HL-60/S4 (cell line): ENCODE data around the gene ST6GAL2.

Experiments
- in situ Hi-C: fragments of 300-500 bp; cut with MboI; formaldehyde crosslinking; loops from 2 replicates; pipeline ENCODE4 v1.14.3; 2022; ENCODE audit warnings: low sequenced_read_pairs

Gene ST6GAL2

GRCh38 chr2:106885971-106886915 is at the start of gene ST6GAL2:
Gene ST6GAL2 (minus strand): TSS chr2:106886167. CDS start chr2:106843977, 42,190 bp downstream.
- in situ Hi-C loops = no loop called here

GRCh38 chr2:106932644-106933043 is 46.7 kb upstream of the ST6GAL2 start:
- in situ Hi-C loops = no loop called here

DNA sequence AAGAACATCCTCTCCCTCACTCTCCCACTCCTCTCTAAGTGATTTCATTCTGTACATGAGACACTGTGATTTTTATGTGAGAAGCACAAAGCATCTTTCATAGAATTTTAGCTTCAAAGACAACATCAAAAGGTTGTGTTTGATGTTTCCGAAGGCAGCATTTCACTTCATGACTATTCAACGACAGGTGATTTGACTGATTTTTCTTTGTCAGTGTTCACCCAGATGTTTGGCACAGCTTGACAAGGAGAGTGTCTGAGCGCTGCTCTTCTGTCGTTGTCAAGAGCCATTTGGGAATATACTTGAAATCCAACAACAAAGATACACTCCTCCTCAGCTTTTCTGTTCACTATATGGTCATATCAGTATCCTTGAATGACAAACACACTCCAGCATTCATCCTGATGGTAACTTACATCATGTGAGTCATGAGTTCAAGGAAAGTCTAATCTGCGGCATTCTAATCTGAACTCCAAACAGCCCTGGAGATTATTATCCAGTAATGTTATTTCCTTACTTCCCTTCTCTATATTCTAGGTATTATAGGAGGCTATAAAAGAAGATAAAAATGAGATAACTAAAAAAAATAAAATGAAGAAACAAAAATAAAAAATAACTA is 45.9 kb upstream of the ST6GAL2 start:
- in situ Hi-C loops = no loop called here

GRCh38 chr2:106921451-106921850 is 35.5 kb upstream of the ST6GAL2 start:
- in situ Hi-C loops = no loop called here

DNA sequence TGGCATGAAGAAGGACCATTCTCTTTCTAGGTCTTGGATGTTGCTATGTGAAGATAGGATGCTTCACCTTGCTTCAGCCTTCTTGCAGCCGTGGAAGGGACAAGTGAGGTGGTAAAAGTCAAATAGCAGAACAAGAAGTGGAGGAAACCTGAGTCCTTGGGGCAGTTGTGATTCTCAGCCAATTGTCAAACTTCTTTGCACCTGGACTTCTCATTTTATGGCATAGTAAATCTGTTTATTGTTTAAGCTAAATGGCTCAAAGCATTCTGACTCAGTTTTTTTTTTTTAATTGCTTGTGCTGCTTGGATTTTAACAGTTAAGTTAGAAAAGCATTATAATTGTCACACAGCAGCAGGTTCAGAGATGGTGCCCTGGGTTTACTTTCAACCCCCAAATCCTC is 33.0 kb upstream of the ST6GAL2 start:
- in situ Hi-C loops = no loop called here

GRCh38 chr2:106904242-106904641 is 18.3 kb upstream of the ST6GAL2 start:
- in situ Hi-C loops = no loop called here

DNA sequence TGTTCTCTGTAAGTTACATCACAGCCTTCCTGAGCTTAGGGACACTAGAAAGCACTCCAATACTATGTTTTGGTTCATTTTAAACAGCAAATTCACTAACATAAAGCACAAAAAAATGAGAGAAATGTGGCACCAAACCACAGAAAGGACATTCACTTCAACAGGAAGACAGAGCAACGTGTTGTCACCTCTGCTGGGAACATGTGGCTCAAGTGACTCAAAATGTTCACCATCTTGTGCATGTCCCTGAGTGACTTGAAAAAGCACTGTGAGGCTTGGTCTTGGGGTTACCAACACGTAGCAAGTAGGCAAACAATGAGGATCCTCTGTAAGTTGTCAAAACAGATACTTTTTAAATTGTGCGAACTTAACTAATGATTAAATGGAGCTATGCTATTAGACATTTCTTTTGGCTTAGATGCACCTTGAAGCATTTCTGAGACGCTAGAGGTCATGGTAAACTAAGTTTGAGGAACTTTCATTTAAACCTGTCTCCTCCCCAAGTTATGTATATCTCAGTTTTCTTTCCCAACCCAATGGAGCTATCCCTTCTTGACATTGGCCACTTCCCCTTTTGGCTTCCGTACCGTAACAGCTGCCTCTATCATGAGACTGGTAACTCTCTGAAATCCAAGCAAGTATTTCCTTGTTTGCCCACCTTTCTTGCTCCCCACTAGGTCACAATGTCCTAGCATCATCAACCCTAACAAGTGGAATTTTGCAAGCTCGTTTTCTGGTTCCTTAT is 14.0 kb upstream of the ST6GAL2 start:
- in situ Hi-C loops = no loop called here

GRCh38 chr2:106894545-106894944 is 8.6 kb upstream of the ST6GAL2 start:
- in situ Hi-C loops = no loop called here

DNA sequence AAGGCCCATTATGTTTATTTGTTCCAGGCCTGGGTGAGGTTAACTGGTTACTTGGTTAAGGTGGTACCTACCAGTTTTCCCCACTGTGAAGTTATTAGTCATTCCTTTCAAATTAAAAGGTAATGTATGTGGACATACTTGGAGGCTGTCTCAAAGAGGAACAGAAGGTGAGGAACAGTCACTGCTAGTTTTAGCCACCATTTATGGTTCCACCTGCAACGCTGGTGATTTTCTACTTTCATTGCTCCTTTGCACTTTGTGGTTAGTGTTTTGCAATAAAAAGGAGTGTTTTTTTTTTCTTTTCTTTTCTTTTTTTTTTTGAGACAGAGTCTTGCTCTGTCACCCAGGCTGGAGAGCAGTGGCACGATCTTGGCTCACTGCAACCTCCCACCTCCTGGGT is 6.1 kb upstream of the ST6GAL2 start:
- in situ Hi-C loops = no loop called here

GRCh38 chr2:106890606-106891005 is 4.6 kb upstream of the ST6GAL2 start:
- in situ Hi-C loops = no loop called here

DNA sequence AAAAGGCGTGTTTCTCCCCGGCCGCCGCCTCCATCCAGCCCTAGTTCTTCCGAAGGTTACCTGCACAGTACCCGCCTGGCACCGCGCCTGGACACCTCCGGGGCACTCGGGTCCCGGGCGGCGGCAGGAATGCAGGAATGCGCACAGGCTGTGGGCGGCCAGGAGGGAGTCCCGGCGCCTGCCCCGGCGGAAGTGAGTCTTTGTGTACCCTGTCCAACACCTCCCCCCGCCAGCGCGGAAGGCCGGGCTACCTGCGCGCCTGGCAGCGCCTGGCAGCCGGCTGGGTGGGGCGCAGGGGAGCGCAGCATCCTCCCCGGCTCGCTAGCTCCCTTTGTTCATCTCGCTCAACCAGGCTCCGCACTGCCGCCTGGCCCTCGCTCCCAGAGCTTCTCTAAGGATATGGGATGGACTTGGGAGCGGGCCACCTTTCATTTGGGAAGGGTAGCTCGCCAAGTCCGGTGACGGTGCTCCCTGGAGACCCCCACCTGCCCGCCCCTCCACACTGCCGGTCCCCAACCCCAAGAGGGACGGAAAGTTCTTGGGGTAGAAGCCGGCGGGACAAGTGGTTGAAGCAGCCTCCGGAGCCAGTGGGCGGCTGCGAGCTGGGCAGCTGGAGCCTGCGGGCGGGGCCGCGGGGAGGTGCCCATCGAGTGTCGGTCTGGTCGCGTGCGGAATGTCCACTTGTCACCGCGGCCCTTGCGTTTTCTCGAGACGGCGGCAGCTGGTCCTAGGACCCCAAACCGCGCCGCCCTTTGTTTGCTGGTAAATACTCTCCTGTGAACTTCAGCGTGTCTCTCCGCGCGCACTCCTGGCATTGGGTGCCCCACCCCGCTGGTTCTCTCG is 1.2 kb upstream of the ST6GAL2 start:
- in situ Hi-C loops = no loop called here

- in situ Hi-C loops = no loop called here
Observed at GRCh38 chr2:106885329-106885728, 638 bp downstream of the ST6GAL2 start.

- in situ Hi-C loops = no loop called here
Observed at GRCh38 chr2:106882673-106883072, 3.3 kb downstream of the ST6GAL2 start.

DNA sequence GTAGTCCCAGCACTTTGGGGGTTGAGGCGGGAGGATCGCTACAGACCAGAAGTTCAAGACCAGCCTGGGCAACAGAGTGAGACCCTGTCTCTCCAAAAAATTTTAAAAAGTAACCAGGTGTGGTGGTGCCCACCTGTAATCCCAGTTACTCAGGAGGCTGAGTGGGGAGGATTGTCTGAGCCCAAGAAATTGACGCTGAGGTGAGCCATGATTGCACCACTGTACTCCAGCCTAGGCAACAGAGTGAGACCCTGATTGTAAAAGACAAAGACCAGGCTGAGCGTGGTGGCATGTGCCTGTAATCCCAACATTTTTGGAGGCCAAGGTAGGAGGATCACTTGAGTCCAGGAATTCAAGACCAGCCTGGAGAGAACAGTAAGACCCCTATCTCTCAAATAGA is 7.8 kb downstream of the ST6GAL2 start:
- in situ Hi-C loops = no loop called here

- in situ Hi-C loops = no loop called here
Observed at GRCh38 chr2:106876699-106877098, 9.3 kb downstream of the ST6GAL2 start.

GRCh38 chr2:106869512-106870275 is 16.3 kb downstream of the ST6GAL2 start:
- in situ Hi-C loops = no loop called here

DNA sequence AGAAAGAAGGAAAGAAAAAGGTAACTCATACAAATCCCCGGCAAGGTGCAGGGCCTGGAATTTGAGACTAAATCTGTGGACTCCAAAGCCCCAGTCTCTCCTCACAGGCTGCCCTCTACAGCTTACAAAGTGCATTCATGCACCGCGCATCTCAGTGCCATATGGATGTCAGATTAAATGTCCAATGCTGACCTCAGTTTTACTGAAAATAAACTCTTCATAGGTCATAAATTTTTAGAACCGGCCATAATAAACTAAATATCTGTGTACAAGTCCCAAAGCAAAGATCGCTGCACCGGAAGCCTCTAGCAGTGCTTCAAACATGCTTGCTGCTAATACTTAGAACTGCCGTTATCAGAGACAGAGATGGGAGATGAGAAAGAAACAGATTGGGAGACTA is 17.7 kb downstream of the ST6GAL2 start:
- in situ Hi-C loops = no loop called here

DNA sequence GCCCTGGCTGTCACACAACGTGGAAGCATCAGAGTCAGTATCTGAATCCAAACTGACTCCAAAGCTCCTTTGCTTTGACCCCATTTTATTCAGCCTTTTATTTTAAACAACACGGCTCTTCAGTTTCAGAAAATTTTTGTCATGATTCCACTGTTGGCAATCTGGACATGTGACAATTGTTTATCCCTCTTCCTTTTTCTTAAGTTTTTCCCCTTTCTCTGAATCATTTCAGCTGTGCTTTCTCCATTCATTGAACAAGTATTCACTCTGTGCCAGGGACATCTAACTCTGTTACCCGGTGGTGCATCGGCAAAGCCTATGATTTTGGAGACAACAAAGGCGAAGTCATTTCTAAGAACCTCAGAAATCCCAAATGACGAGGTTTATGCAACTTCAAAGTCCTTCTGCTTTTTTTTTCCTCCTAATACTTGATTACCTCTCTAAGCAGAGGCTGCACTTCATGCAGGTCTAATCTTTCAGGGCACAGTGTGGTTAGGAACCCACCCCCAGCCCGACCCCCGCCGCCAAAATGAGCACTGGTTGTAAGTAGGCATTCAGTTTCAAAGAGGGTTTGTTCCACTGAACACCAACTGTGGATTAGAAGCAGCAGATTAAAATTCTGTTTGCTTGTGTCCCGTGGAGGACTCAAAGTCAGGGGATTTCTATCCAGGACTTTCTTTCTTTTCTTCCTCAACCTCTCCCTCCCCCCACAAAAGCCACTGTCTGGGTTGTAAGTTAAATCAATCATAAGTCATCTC is 18.6 kb downstream of the ST6GAL2 start:
- in situ Hi-C loops = no loop called here

DNA sequence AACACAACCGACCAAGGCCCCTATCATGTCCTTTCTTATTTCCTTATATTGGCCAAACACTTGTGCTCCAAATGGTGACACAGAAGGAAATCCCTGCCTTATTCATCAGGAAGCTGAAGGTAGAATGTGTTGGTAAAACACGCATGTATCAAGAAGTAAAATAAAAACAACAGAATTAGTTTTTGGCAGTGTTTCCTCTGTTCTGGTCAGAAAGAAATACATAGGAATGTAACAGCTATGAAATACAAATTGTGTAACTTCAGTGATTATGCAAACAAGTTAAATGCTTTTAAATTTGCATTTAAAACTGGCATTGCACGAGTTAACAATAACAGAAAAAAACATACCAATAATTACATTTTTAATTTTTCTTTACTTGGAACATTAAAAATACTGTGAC is 19.3 kb downstream of the ST6GAL2 start:
- in situ Hi-C loops = no loop called here
